Mucosa of rectum (tissue), 2 donors: ENCODE results near the gene DNHD1.

Experiments
- H3K27ac ChIP-seq, 2 donors: one replicate each; pipeline ENCODE4 v1.7.0; 2013; ENCODE audit warnings: inconsistent platforms in 2 of 2, low read depth in 2 of 2, low read length in 2 of 2
- H3K27me3 ChIP-seq, 2 donors: one replicate each; pipeline ENCODE4 v1.7.0; 2013; ENCODE audit warnings: low read length in 2 of 2; ENCODE audit not compliant: control insufficient read depth in 2 of 2, insufficient read depth in 2 of 2
- H3K36me3 ChIP-seq, 2 donors: one replicate each; pipeline ENCODE4 v1.7.0; 2013; ENCODE audit warnings: low read length in 2 of 2; ENCODE audit not compliant: control insufficient read depth in 2 of 2, insufficient read depth in 2 of 2
- H3K4me1 ChIP-seq, 2 donors: one replicate each; pipeline ENCODE4 v1.7.0; 2013; ENCODE audit warnings: low read length in 2 of 2, mild to moderate bottlenecking in 1 of 2; ENCODE audit not compliant: control insufficient read depth in 2 of 2, insufficient read depth in 2 of 2
- H3K4me3 ChIP-seq, 2 donors: one replicate each; pipeline ENCODE4 v1.7.0; 2013; ENCODE audit warnings: low read length in 2 of 2
- H3K9ac ChIP-seq, 2 donors: one replicate each; pipeline ENCODE4 v1.7.0; 2013; ENCODE audit warnings: low read length in 2 of 2, low read depth in 1 of 2, mild to moderate bottlenecking in 1 of 2
- H3K9me3 ChIP-seq, 2 donors: one replicate each; pipeline ENCODE4 v1.7.0; 2013; ENCODE audit warnings: low read length in 2 of 2; ENCODE audit not compliant: control insufficient read depth in 2 of 2
- donor health status: healthy.
- donor health status: Normal muscosa, but diverticular disease.

The DNHD1 gene

GRCh38 chr11:6497069-6497839 lies at the start of gene DNHD1:
Gene DNHD1, plus strand, starts transcription at chr11:6497280. Its CDS starts 936 bp downstream, at chr11:6498216.
- Histone ChIP-seq H3K4me3 (no peak within 1 kb of the TSS), H3K27ac (no peak within 1 kb of the TSS), H3K9ac (no peak within 1 kb of the TSS), H3K36me3 (peaks cover 0 to 13% of the 10 kb centered on the region in 2 donors), H3K9me3 (no peaks in the 10 kb centered on the region), H3K27me3 (no peaks in the 10 kb centered on the region), H3K4me1 (no peaks in the 10 kb centered on the region)

- H3K4me1 ChIP-seq = no peaks in the 10 kb centered on the region
- no peaks in the 10 kb centered on the region for H3K9me3 ChIP-seq
- no peak overlapping the region for H3K4me3 ChIP-seq
- no peak overlapping the region for H3K27ac ChIP-seq
- no peaks in the 10 kb centered on the region for H3K27me3 ChIP-seq
- H3K36me3 ChIP-seq = peaks cover 49% of the 10 kb centered on the region in 2 donors
- no peak overlapping the region for H3K9ac ChIP-seq
Observed at GRCh38 chr11:6448574-6448973, 48.5 kb upstream of the DNHD1 start.

- H3K27me3 ChIP-seq = no peaks in the 10 kb centered on the region
- H3K36me3 ChIP-seq = peaks cover 78 to 80% of the 10 kb centered on the region in 2 donors
- no peak overlapping the region for H3K4me3 ChIP-seq
- no peak overlapping the region for H3K9ac ChIP-seq
- H3K27ac ChIP-seq = no peak overlapping the region
- no peaks in the 10 kb centered on the region for H3K9me3 ChIP-seq
- no peaks in the 10 kb centered on the region for H3K4me1 ChIP-seq
Observed at GRCh38 chr11:6452219-6452618, 44.9 kb upstream of the DNHD1 start.

- Histone ChIP-seq H3K27me3 (no peaks in the 10 kb centered on the region), H3K36me3 (peaks cover 81 to 89% of the 10 kb centered on the region in 2 donors)
Observed at GRCh38 chr11:6453152-6453551, 43.9 kb upstream of the DNHD1 start.

GRCh38 chr11:6455070-6455469 lies 42.0 kb upstream of the DNHD1 start:
- no peaks in the 10 kb centered on the region for H3K9me3 ChIP-seq
- H3K4me3 ChIP-seq = no peak overlapping the region
- H3K27ac ChIP-seq = no peak overlapping the region
- no peaks in the 10 kb centered on the region for H3K27me3 ChIP-seq
- peaks cover 0 to 5% of the 10 kb centered on the region in 2 donors for H3K4me1 ChIP-seq
- peaks cover 75 to 80% of the 10 kb centered on the region in 2 donors for H3K36me3 ChIP-seq
- no peak overlapping the region for H3K9ac ChIP-seq

More at GRCh38 chr11:6453152-6453551, 43.9 kb upstream of the DNHD1 start:
- Histone ChIP-seq H3K4me3 (no peak overlapping the region), H3K27ac (no peak overlapping the region), H3K9ac (no peak overlapping the region), H3K4me1 (no peaks in the 10 kb centered on the region), H3K9me3 (no peaks in the 10 kb centered on the region)

- Histone ChIP-seq H3K4me1 (peaks cover 0 to 5% of the 10 kb centered on the region in 2 donors), H3K4me3 (no peak overlapping the region), H3K9ac (no peak overlapping the region), H3K9me3 (no peaks in the 10 kb centered on the region), H3K36me3 (peaks cover 70 to 71% of the 10 kb centered on the region in 2 donors), H3K27me3 (no peaks in the 10 kb centered on the region), H3K27ac (no peak overlapping the region)
Observed at GRCh38 chr11:6456361-6457073, 40.6 kb upstream of the DNHD1 start.

GRCh38 chr11:6457581-6458320 lies 39.3 kb upstream of the DNHD1 start:
- Histone ChIP-seq H3K9me3 (no peaks in the 10 kb centered on the region), H3K27ac (no peak overlapping the region), H3K4me1 (peaks cover 0 to 5% of the 10 kb centered on the region in 2 donors), H3K4me3 (no peak overlapping the region), H3K36me3 (peaks cover 59 to 60% of the 10 kb centered on the region in 2 donors), H3K9ac (no peak overlapping the region), H3K27me3 (no peaks in the 10 kb centered on the region)

GRCh38 chr11:6458352-6459098 lies 38.6 kb upstream of the DNHD1 start:
- H3K4me3 ChIP-seq = no peak overlapping the region
- H3K9me3 ChIP-seq = no peaks in the 10 kb centered on the region
- no peak overlapping the region for H3K27ac ChIP-seq
- H3K9ac ChIP-seq = no peak overlapping the region
- peaks cover 0 to 5% of the 10 kb centered on the region in 2 donors for H3K4me1 ChIP-seq
- no peaks in the 10 kb centered on the region for H3K27me3 ChIP-seq
- peaks cover 56 to 57% of the 10 kb centered on the region in 2 donors for H3K36me3 ChIP-seq

- Histone ChIP-seq H3K9ac (no peak overlapping the region), H3K4me1 (peaks cover 0 to 5% of the 10 kb centered on the region in 2 donors), H3K36me3 (peaks cover 56 to 61% of the 10 kb centered on the region in 2 donors), H3K27me3 (no peaks in the 10 kb centered on the region), H3K4me3 (no peak overlapping the region), H3K27ac (no peak overlapping the region), H3K9me3 (no peaks in the 10 kb centered on the region)
Observed at GRCh38 chr11:6459099-6459450, 38.0 kb upstream of the DNHD1 start.
